Endothelial cell of umbilical vein (primary cell): ENCODE measurements around the gene SPIRE1. TPM values are rescaled to one million over a fixed set of nuclear protein-coding genes. Genes with fewer than 3 reads are reported as not detected.

Experiments
- BruUV-seq: library from RNA; stranded (reverse); fragments of 400-500 nt; replicated peaks from 2 replicates; lab custom pipeline; 2021; lab: Mats Ljungman, UMichigan
- CTCF ChIA-PET: fragments of 300-600, 350-600 bp; sonication (Branson Sonifier 250); formaldehyde crosslinking; loops from one replicate; lab custom pipeline; 2021; ENCODE audit warnings: antibody characterized with exemption, inconsistent platforms; lab: Charles Lee
- POLR2A ChIA-PET: fragments of 300-600, 350-600 bp; sonication (Branson Sonifier 250); formaldehyde crosslinking; loops from one replicate; lab custom pipeline; 2021; ENCODE audit warnings: antibody characterized with exemption, inconsistent platforms; lab: Charles Lee
- DNase-seq: peaks from one replicate; pipeline ENCODE4 v3.0.0-alpha.2; 2011; ENCODE audit warnings: low read depth, low spot score
- FAIRE-seq: peaks from 2 replicates; lab custom pipeline; 2011; peaks lifted over from hg19 to GRCh38; lab: Jason Lieb, UNC
- H2AFZ ChIP-seq: 2 replicates; pipeline ENCODE4 v1.6.0; 2012; ENCODE audit warnings: low read depth, low read length, control low read depth, inconsistent platforms
- H3K27ac ChIP-seq: 2 replicates; pipeline ENCODE4 v1.5.1; 2011; ENCODE audit warnings: low read depth, mild to moderate bottlenecking, control low read depth, low read length, moderate library complexity; ENCODE audit not compliant: insufficient read depth
- H3K27me3 ChIP-seq, 2 experiments: 2 replicates each; pipeline versions ENCODE4 v1.6.0 to v1.6.1; 2011; ENCODE audit warnings: low read length in 2 of 2, mixed read lengths in 1 of 2; ENCODE audit not compliant: control insufficient read depth in 2 of 2, insufficient read depth in 2 of 2
- H3K36me3 ChIP-seq, 2 experiments: 2 replicates in 1 of 2; 3 replicates in 1 of 2; pipeline ENCODE4 v1.5.1; 2011; ENCODE audit warnings: low read length in 2 of 2, mild to moderate bottlenecking in 1 of 2, moderate library complexity in 1 of 2; ENCODE audit not compliant: control insufficient read depth in 2 of 2, insufficient read depth in 2 of 2; ENCODE audit errors: extremely low read depth in 1 of 2
- H3K4me1 ChIP-seq: 3 replicates; pipeline ENCODE4 v1.5.1; 2011; ENCODE audit warnings: mild to moderate bottlenecking, low read length; ENCODE audit not compliant: control insufficient read depth, insufficient read depth; ENCODE audit errors: extremely low read depth
- H3K4me2 ChIP-seq: 2 replicates; pipeline ENCODE4 v1.6.1; 2011; ENCODE audit warnings: low read length, control low read depth, mixed read lengths; ENCODE audit not compliant: insufficient read depth
- H3K4me3 ChIP-seq, 3 experiments: fragments of 200-600 bp in 1 of 3; sonication (generic), shearing (Covaris generic) in 1 of 3; replicated peaks in 1 of 3; 2 replicates each; pipeline ENCODE4 v1.5.1; 2011 to 2016; ENCODE audit warnings: control low read depth in 3 of 3, low read length in 3 of 3, mild to moderate bottlenecking in 2 of 3, inconsistent platforms in 1 of 3, low read depth in 1 of 3, moderate library complexity in 1 of 3; ENCODE audit not compliant: insufficient read depth in 1 of 3
- H3K79me2 ChIP-seq: 2 replicates; pipeline ENCODE4 v1.6.0; 2012; ENCODE audit warnings: low read length, inconsistent platforms; ENCODE audit not compliant: control insufficient read depth, insufficient read depth
- H3K9ac ChIP-seq: replicated peaks from 2 replicates; pipeline ENCODE3; 2011; ENCODE audit warnings: low read length, control low read depth; ENCODE audit not compliant: insufficient read depth; ENCODE audit errors: extremely low read depth
- H3K9me1 ChIP-seq: replicated peaks from 3 replicates; pipeline ENCODE4 v1.6.0; 2011; ENCODE audit warnings: mild to moderate bottlenecking, low read length; ENCODE audit not compliant: control insufficient read depth, insufficient read depth; ENCODE audit errors: extremely low read depth
- H3K9me3 ChIP-seq: replicated peaks from 2 replicates; pipeline ENCODE4 v1.5.1; 2012; ENCODE audit warnings: low read length, inconsistent platforms; ENCODE audit not compliant: control insufficient read depth, insufficient read depth
- H4K20me1 ChIP-seq: replicated peaks from 2 replicates; pipeline ENCODE3; 2011; ENCODE audit warnings: mild to moderate bottlenecking, low read length; ENCODE audit not compliant: control insufficient read depth, insufficient read depth; ENCODE audit errors: extremely low read depth
- CTCF ChIP-seq, 2 donors: IDR thresholded peaks; 1 replicate in 1 of 2; 2 replicates in 1 of 2; pipeline ENCODE4 v1.5.1; 2011; ENCODE audit warnings: low read length in 2 of 2, mild to moderate bottlenecking in 2 of 2, moderate library complexity in 2 of 2, control low read depth in 1 of 2, inconsistent platforms in 1 of 2, low read depth in 1 of 2; ENCODE audit not compliant: insufficient read depth in 1 of 2; ENCODE audit errors: extremely low read depth in 1 of 2
- EZH2 ChIP-seq: IDR thresholded peaks from 2 replicates; pipeline ENCODE4 v1.6.1; 2012; ENCODE audit warnings: borderline replicate concordance, low read depth, mild to moderate bottlenecking, moderate library complexity, low read length, inconsistent platforms; ENCODE audit not compliant: severe bottlenecking
- FOS ChIP-seq: IDR thresholded peaks from 2 replicates; pipeline ENCODE4 v1.6.1; 2011; ENCODE audit warnings: mild to moderate bottlenecking, low read length, moderate library complexity, borderline replicate concordance; ENCODE audit not compliant: insufficient read depth
- GATA2 ChIP-seq: IDR thresholded peaks from 2 replicates; pipeline ENCODE4 v1.7.0; 2011; ENCODE audit warnings: low read depth, mild to moderate bottlenecking, moderate library complexity, mixed read lengths, low read length; ENCODE audit not compliant: insufficient read length, insufficient read depth
- JUN ChIP-seq: IDR thresholded peaks from 2 replicates; pipeline ENCODE4 v1.6.1; 2011; ENCODE audit warnings: borderline replicate concordance, low read depth; ENCODE audit not compliant: insufficient read length, insufficient read depth
- MYC ChIP-seq: IDR thresholded peaks from one replicate; pipeline ENCODE4 v1.6.1; 2011; ENCODE audit warnings: mild to moderate bottlenecking, low read depth, low read length
- POLR2AphosphoS5 ChIP-seq: IDR thresholded peaks from 2 replicates; pipeline ENCODE4 v1.6.1; 2012; ENCODE audit warnings: low read depth, mild to moderate bottlenecking, control low read depth, low read length, moderate library complexity; ENCODE audit not compliant: insufficient read depth
- dilution Hi-C: fragments of 300-500 bp; cut with MboI; formaldehyde crosslinking; loops from one replicate; pipeline ENCODE4 v1.15.0; 2019; ENCODE audit warnings: low sequenced_read_pairs; ENCODE audit not compliant: extremely low pct_ligation_motif_present
- intact Hi-C: fragments of 100-400 bp; cut with micrococcal nuclease; formaldehyde crosslinking; loops from one replicate; pipeline ENCODE4 v1.10.0; 2022
- polyA plus RNA-seq, 4 experiments: library from polyadenylated mRNA; depleted of rRNA in 3 of 4; stranded (reverse) in 3 of 4; unstranded in 1 of 4; fragments of >200 nt; gene quantifications; 2 replicates each; pipeline versions ENCODE4 v1.2.1 to v1.2.3, GENCODE V29; 2011 to 2012; ENCODE audit warnings: missing spikeins in 1 of 4
- total RNA-seq: library from RNA; stranded (reverse); gene quantifications from 2 replicates; pipeline ENCODE4 v1.2.3, GENCODE V29; 2021

SPIRE1 gene
- total and polyA plus RNA-seq, 2 donors (not counting 3 experiments of a cell fraction or from before 2014, with no cell fraction given) = 13.1 to 44.0 TPM

GRCh38 chr18:12593866-12594265 is 64.0 kb downstream of the SPIRE1 start:
- DNase-seq = no peak
- H3K4me3 ChIP-seq = no peak overlapping the region
- no peak overlapping the region for H2AFZ ChIP-seq
- H4K20me1 ChIP-seq = peaks cover 2% of the 10 kb centered on the region
- no peak for FAIRE-seq
- BruUV-seq = no TSS peak
- H3K36me3 ChIP-seq = no peaks in the 10 kb centered on the region
- no peaks in the 10 kb centered on the region for H3K9me3 ChIP-seq
- H3K4me1 ChIP-seq = peaks cover 38% of the 10 kb centered on the region
- no peak overlapping the region for H3K4me2 ChIP-seq
- dilution Hi-C loops = no loop called here
- peaks cover 58% of the 10 kb centered on the region for H3K79me2 ChIP-seq
- H3K27ac ChIP-seq = no peak overlapping the region
- intact Hi-C loops = no loop called here
- no peak overlapping the region for H3K9ac ChIP-seq
- no peaks in the 10 kb centered on the region for H3K9me1 ChIP-seq
- TF ChIP-seq CTCF (IDR thresholded peaks at IDR 0.05; ENCODE audit: extremely low read depth in 1 of 2, insufficient read depth in 1 of 2, low read depth in 1 of 2, low read length in 2 of 2) (no peak), EZH2 (no peak), MYC (no peak), POLR2AphosphoS5 (no peak), JUN (no peak), GATA2 (no peak), FOS (no peak)
- ChIA-PET CTCF (no interaction called here), POLR2A (no interaction called here)
- H3K27me3 ChIP-seq = no peaks in the 10 kb centered on the region
